Stimulated activated CD8-positive, alpha-beta memory T cell treated with anti-CD3 and anti-CD28 coated beads, Interleukin-15, amount 100 ng/mL, for 48 hours (primary cell): ENCODE data around the gene ZBTB3.
"Not testable (repeated sequence)": the region's sequence is repeated elsewhere in the genome, so short reads cannot be mapped to it uniquely, and the experiment has no call there.

Source experiments
- DNase-seq, 2 donors: peaks; one replicate each; pipeline ENCODE4 v3.0.0-alpha.2; 2020; ENCODE audit warnings: low read depth in 2 of 2

Gene ZBTB3

GRCh38 chr11:62757846-62758788, 4.2 kb upstream of the ZBTB3 start:
- DNase-seq: no peak

DNA sequence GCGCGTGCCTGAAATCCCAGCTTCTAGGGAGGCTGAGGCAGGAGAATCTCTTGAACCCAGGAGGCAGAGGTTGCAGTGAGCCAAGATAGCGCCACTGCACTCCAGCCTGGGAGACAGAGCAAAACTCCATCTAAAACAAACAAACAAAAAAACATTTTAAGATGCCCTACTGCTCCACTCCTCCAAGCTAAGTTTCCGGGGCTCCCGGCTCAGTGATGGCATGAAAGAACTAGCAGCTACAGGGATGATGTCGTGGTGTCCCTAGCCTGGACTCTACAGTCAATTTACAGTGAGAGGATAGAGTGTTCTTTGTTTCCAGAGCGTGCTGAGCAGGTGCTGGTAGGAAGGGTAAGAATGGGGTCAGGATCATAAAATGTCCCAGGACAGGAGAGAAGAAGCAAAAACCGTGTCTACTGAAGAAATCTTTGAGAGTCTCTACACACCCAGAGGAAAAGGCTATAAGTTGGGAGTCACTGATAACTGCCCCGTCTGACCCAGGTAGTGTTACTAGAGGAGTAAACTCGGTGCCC, 1.2 kb upstream of the ZBTB3 start:
- DNase-seq: no peak

GRCh38 chr11:62752994-62753735, 795 bp downstream of the ZBTB3 start:
- DNase-seq: no peak

DNA sequence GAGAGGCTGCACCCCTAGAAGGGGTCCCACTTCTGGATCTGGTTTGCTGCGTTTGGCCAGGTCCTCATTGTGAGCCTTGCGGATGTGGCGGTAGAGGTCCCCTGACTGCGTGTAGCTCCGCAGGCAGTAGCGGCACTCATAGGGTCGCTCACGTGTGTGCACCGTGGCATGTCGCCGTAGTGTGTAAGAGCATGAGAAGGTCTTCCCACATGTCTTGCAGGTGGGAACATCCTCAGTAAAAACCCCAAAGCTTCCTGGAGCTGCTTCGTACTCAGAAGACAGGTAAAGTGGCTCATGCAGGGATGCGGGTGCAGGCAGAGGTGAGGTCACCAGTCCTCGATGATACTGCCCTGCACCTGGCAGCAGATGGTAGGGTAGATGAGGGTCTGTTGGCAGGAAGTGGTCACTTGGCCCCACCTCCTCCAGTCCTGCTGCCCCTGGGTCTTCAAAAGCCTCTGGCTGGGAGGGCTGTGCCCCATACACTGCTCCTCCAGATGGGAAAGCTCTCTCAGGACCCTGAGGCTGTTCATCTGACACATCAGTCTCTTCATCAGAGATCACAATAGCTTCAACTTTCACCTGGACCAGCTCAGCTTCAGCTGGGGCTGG, 1.7 kb downstream of the ZBTB3 start:
- no peak for DNase-seq

DNA sequence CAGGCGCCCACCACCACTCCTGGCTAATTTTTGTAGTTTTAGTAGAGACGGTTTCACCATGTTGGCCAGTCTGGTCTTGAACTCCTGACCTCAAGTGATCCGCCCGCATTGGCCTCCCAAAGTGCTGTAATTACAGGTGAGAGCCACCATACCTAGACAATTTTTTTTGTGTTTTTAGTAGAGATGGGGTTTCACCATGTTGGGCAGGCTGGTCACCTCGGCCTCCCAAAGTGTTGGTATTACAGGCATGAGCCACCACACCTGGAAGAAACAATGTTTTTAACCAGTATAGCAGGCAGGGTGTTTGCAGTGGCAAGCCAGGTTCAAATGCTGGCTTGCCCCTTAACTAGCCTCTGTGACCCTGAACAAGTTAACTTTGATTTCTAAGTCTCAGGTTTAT, 4.0 kb downstream of the ZBTB3 start:
- DNase-seq: not testable (repeated sequence)

DNA sequence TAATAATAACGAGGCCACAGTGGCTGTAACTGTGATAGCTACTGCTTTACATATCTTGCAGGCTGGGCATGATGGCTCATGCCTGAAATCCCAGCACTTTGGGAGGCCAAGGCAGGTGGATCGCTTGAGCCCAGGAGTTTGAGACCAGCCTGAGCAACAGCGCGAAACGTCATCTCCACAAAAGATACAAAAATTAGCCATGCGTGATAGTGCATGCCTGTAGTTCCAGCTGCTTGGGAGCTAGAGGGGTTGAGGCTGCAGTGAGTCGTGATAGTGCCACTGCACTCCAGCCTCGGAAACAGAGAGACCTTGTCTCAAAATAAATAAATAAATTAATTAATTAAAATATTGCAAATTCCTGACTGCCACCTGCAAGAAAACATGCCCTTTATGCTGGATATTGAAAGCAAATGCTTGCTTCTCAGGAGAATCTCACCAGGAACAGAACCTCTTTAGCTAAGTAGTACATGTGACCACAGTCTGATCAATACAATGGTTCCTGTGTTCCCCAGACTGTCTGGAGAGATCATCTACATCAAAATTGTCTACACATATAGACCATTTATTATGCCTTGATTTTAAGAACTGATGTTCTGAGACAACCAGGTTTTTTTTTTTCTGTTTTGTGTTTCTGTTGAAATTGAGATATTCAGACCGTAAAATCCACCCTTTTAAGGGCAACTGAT, 6.3 kb downstream of the ZBTB3 start:
- no peak for DNase-seq

DNA sequence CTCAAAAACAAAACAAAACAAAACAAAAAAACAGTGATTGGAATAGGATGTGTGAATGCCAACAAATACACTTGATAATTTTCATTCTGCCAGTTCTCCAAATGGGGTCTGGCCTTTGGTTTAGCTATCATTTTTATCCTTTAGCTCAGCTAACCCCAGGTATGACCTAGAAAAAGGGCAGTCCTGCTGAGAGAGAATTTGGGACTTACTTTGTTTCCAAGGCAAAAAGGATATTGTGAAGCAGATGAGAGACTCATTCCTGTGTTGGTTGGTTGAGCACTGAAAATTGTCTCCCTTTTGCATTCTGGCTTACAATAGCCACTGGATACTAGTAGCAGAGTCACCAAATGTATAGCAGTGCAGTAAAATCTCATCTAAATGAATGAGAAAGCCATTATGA, 16.8 kb downstream of the ZBTB3 start:
- DNase-seq: no peak

DNA sequence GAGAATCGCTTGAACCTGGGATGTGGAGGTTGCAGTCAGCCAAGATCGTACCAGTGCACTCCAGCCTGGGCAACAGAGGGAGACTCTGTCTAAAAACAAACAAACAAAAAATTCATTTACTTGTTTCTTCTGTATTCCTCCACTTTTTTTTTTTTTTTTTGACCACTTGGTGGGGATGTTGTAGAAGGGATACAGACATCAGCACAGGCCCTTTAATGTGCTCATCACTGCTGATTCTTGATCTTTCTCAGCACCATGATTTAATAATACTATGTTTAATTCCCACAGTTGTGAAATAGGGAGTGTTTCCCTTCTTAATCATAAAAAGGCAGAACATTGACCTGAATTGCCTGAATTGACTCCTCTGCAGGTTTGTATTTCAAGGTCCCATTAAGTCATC, 21.1 kb downstream of the ZBTB3 start:
- DNase-seq: no peak

GRCh38 chr11:62730076-62730475, 23.9 kb downstream of the ZBTB3 start:
- DNase-seq: not testable (repeated sequence)

DNA sequence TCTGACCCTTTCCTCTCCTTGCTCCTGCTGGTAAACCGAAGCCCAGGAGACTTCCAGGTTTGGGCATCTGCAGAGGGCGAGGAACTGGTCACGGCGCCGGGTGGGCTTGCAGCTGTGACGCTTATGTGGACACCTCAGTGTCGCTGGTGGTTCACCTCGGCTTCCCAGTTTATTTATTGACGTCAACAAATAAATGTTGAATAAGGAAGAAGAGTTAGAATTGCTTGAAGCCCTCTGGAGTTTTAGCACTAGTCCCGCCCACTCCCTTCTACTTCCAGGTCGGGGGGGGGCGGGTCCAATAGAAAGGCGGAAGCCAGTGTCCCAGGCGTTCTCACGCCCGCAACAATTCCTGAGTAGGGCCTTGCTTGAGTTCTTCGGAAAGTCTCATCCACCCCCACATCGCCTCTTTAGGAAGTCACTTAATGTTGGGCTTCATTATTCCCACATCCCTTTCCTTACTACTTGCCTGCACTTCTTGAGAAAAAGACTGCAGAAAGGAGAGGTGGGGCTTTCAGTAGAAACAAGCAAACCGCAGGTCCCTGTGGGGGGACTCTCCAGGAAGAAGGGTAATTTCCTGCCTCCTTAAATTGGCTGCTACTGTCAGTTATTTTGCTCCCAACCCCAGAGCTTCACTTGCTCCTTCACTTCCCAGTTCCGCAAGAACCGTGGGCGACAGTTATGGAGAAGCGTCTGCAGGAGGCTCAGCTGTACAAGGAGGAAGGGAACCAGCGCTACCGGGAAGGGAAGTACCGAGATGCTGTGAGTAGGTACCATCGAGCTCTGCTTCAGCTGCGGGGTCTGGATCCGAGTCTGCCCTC, 25.6 kb downstream of the ZBTB3 start, which contains the start of gene TTC9C:
TSS of gene TTC9C (plus strand) at position 316 of the 818 bp plus-strand sequence. CDS start at position 679, 363 bp downstream.
- peak; percentile 76 to 77 for DNase-seq

- peak; percentile 74 to 76 for DNase-seq
These were observed 26.1 kb downstream of the ZBTB3 start for GRCh38 chr11:62727872-62728170.

- DNase-seq: peak; percentile 99
These were observed 26.6 kb downstream of the ZBTB3 start, which contains the start of gene HNRNPUL2 for GRCh38 chr11:62727165-62727871. Gene HNRNPUL2 (minus strand): TSS chr11:62727457. CDS start chr11:62727156, 301 bp downstream.

- no peak for DNase-seq
These were observed 27.1 kb downstream of the ZBTB3 start for GRCh38 chr11:62726915-62727164.

GRCh38 chr11:62726156-62726914, 27.6 kb downstream of the ZBTB3 start:
- no peak for DNase-seq

- no peak for DNase-seq
These were observed 28.3 kb downstream of the ZBTB3 start for GRCh38 chr11:62725646-62726045.

GRCh38 chr11:62724171-62724570, 29.8 kb downstream of the ZBTB3 start:
- DNase-seq: no peak

- DNase-seq: no peak
These were observed 32.0 kb downstream of the ZBTB3 start for GRCh38 chr11:62721994-62722393.

GRCh38 chr11:62719302-62719978, 34.5 kb downstream of the ZBTB3 start:
- no peak for DNase-seq

DNA sequence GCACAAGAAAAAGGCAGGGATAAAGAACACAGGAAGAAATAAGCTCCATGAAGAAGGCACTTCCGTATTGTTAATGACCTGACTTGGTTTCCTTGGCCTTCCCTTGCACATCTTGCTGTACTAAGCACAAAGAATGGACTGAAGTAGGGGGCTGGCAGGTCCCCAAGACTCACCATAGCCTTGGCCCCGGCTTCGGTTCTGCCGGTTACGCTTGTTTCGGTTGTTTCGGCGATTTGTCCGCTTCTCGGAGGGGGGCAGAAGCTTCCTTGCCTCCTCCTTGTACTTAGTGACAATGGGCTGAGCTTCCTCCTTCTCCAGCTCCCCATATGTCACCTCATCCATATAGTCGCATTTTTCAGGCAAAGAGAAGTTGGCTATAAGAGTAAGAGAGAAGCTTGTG, 37.1 kb downstream of the ZBTB3 start:
- no peak for DNase-seq
